HG02943 (cell line): ENCODE measurements around the gene EPDR1.

Source experiments
- ATAC-seq: cut with Tn5 transposase; IDR thresholded peaks from one replicate; pipeline ENCODE4 v1.9.1; 2021; ENCODE audit warnings: mild to moderate bottlenecking, low read depth, moderate library complexity; ENCODE audit not compliant: unreplicated experiment

The EPDR1 gene

GRCh38 chr7:37973915-37974314 lies 53.5 kb downstream of the EPDR1 start:
- no peak for ATAC-seq

- ATAC-seq = no peak
Measured at GRCh38 chr7:37974711-37975110, 54.3 kb downstream of the EPDR1 start.

- no peak for ATAC-seq
Measured at GRCh38 chr7:37977243-37977642, 56.8 kb downstream of the EPDR1 start.

- ATAC-seq = no peak
Measured at GRCh38 chr7:37981664-37982063, 61.2 kb downstream of the EPDR1 start.

GRCh38 chr7:37982423-37982822 lies 62.0 kb downstream of the EPDR1 start:
- no peak for ATAC-seq

- ATAC-seq = no peak
Measured at GRCh38 chr7:37984750-37985390, 64.4 kb downstream of the EPDR1 start.

GRCh38 chr7:37986908-37987330 lies 66.5 kb downstream of the EPDR1 start:
- no peak for ATAC-seq

- no peak for ATAC-seq
Measured at GRCh38 chr7:37987732-37988131, 67.3 kb downstream of the EPDR1 start.

- no peak for ATAC-seq
Measured at GRCh38 chr7:37988721-37989650, 68.5 kb downstream of the EPDR1 start.

GRCh38 chr7:37990337-37990736 lies 69.9 kb downstream of the EPDR1 start:
- no peak for ATAC-seq

GRCh38 chr7:37993060-37993501 lies 72.6 kb downstream of the EPDR1 start:
- no peak for ATAC-seq

- no peak for ATAC-seq
Measured at GRCh38 chr7:37999673-38000072, 79.2 kb downstream of the EPDR1 start.

GRCh38 chr7:38000272-38000671 lies 79.8 kb downstream of the EPDR1 start:
- ATAC-seq = no peak
